ENCODE results near the gene FXR1.

The FXR1 gene

DNA sequence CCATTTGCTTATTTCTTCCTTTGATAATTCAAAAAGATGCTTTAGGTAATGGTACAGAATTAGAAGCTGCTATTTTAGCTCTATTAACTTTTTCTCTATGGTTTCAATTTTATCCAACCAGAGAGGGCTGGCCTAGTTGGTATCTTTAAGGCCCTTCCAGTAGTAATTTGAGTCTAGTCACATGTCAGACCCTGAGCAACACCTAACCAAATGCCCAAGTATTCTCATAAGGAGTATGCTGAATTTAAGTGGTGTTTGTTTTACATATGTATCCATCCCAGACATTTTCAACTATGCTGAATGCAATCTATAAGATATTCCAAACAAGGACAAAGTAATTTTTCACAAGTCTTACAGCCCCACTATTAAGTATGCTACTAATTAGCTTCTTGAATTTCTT lies 67.5 kb downstream of the FXR1 start:
- H3K4me3 ChIP-seq (ENCODE audit: low read depth in 1 of 2, low read length in 2 of 2), result no peak overlapping the region
- H3K9me3 ChIP-seq (ENCODE audit: insufficient read depth, low read length, severe bottlenecking), result no peaks in the 10 kb centered on the region
- no peaks in the 10 kb centered on the region for H3K79me2 ChIP-seq (ENCODE audit: insufficient read depth, low read length)
- ATAC-seq (ENCODE audit: insufficient read depth, low read depth), result no peak
- no peaks in the 10 kb centered on the region for H4K20me1 ChIP-seq (ENCODE audit: insufficient read depth, low read length)
- H3K36me3 ChIP-seq (ENCODE audit: insufficient read depth, low read length), result peaks cover 60% of the 10 kb centered on the region; the same call in 1 of the 2 replicates
- no peak for DNase-seq
- no peak overlapping the region for H3K4me2 ChIP-seq (ENCODE audit: insufficient read depth, low read length)
- H3K27ac ChIP-seq (ENCODE audit: low read length), result no peak overlapping the region
- TF ChIP-seq EZH2 (IDR thresholded peaks at IDR 0.05; ENCODE audit: borderline replicate concordance, low read depth, low read length, severe bottlenecking), result no peak
- TF ChIP-seq, protein P1, sequence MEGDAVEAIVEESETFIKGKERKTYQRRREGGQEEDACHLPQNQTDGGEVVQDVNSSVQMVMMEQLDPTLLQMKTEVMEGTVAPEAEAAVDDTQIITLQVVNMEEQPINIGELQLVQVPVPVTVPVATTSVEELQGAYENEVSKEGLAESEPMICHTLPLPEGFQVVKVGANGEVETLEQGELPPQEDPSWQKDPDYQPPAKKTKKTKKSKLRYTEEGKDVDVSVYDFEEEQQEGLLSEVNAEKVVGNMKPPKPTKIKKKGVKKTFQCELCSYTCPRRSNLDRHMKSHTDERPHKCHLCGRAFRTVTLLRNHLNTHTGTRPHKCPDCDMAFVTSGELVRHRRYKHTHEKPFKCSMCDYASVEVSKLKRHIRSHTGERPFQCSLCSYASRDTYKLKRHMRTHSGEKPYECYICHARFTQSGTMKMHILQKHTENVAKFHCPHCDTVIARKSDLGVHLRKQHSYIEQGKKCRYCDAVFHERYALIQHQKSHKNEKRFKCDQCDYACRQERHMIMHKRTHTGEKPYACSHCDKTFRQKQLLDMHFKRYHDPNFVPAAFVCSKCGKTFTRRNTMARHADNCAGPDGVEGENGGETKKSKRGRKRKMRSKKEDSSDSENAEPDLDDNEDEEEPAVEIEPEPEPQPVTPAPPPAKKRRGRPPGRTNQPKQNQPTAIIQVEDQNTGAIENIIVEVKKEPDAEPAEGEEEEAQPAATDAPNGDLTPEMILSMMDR (IDR thresholded peaks at IDR 0.05; ENCODE audit: borderline replicate concordance, extremely low read depth, low read length, poor library complexity, severe bottlenecking), result no peak
- no peaks in the 10 kb centered on the region for H3K4me1 ChIP-seq (ENCODE audit: insufficient read depth, low read length)
- no peak overlapping the region for H2AFZ ChIP-seq (ENCODE audit: low read depth, low read length)
- no peak overlapping the region for H3K9ac ChIP-seq (ENCODE audit: low read depth, low read length)
- H3K27me3 ChIP-seq (ENCODE audit: insufficient read depth, low read length, poor library complexity), result no peaks in the 10 kb centered on the region

DNA sequence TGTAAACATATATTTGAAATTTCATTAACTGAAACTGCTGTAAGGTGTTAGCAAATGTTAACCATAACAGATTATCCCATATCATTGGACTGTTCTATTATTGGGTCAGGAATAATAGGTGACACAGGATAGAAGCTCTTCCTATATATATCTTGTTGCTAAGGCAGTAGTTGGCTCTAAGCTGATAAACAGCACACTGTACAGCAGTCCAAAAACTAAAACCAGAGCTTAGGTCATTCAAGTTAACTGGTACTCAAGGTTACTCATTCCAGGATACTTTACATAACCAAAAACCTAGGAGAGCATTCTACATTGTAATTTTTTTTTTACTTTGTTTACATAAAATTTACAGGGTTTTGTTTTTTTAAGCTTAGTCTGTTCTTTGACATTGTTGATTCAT lies 68.1 kb downstream of the FXR1 start:
- Histone ChIP-seq H3K9ac (ENCODE audit: low read depth, low read length) (no peak overlapping the region), H2AFZ (ENCODE audit: low read depth, low read length) (no peak overlapping the region), H3K9me3 (ENCODE audit: insufficient read depth, low read length, severe bottlenecking) (no peaks in the 10 kb centered on the region), H3K4me1 (ENCODE audit: insufficient read depth, low read length) (no peaks in the 10 kb centered on the region), H3K79me2 (ENCODE audit: insufficient read depth, low read length) (no peaks in the 10 kb centered on the region), H3K36me3 (ENCODE audit: insufficient read depth, low read length) (peaks cover 55% of the 10 kb centered on the region; the same call in 1 of the 2 replicates), H3K4me2 (ENCODE audit: insufficient read depth, low read length) (no peak overlapping the region), H3K27ac (ENCODE audit: low read length) (no peak overlapping the region), H3K27me3 (ENCODE audit: insufficient read depth, low read length, poor library complexity) (no peaks in the 10 kb centered on the region), H4K20me1 (ENCODE audit: insufficient read depth, low read length) (no peaks in the 10 kb centered on the region), H3K4me3 (ENCODE audit: low read depth in 1 of 2, low read length in 2 of 2) (no peak overlapping the region)
- TF ChIP-seq, protein P1 (IDR thresholded peaks at IDR 0.05; ENCODE audit: borderline replicate concordance, extremely low read depth, low read length, poor library complexity, severe bottlenecking), result no peak
- TF ChIP-seq EZH2 (IDR thresholded peaks at IDR 0.05; ENCODE audit: borderline replicate concordance, low read depth, low read length, severe bottlenecking), result no peak
- DNase-seq, result no peak
- ATAC-seq (ENCODE audit: insufficient read depth, low read depth), result no peak

DNA sequence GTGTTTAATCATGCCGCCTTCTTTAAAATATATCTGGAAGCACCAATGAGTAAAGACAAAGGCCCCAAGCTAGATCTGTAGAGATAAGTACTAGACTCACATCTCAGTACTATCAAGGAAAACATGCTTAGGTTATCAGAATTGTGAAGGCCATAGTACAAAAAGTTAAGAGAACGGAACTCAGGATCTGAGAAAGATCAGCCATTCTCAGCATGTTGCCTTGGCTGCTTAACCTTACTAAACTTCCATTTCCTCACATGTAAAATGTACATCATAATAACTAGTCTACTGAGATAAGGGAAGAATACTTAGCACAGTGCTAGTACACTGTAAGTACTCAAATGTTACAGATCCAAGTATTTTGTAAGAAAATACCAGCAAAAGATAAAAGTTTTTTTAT lies 69.4 kb downstream of the FXR1 start:
- ATAC-seq (ENCODE audit: insufficient read depth, low read depth), result no peak
- H3K27ac ChIP-seq (ENCODE audit: low read length), result no peak overlapping the region

More for the DNA sequence above, 69.4 kb downstream of the FXR1 start:
- TF ChIP-seq, protein P1 (IDR thresholded peaks at IDR 0.05; ENCODE audit: borderline replicate concordance, extremely low read depth, low read length, poor library complexity, severe bottlenecking), result no peak
- TF ChIP-seq EZH2 (IDR thresholded peaks at IDR 0.05; ENCODE audit: borderline replicate concordance, low read depth, low read length, severe bottlenecking), result no peak
- no peaks in the 10 kb centered on the region for H3K9me3 ChIP-seq (ENCODE audit: insufficient read depth, low read length, severe bottlenecking)
- no peak overlapping the region for H3K4me3 ChIP-seq (ENCODE audit: low read depth in 1 of 2, low read length in 2 of 2)
- H3K79me2 ChIP-seq (ENCODE audit: insufficient read depth, low read length), result no peaks in the 10 kb centered on the region
- no peaks in the 10 kb centered on the region for H3K27me3 ChIP-seq (ENCODE audit: insufficient read depth, low read length, poor library complexity)
- no peak overlapping the region for H3K4me2 ChIP-seq (ENCODE audit: insufficient read depth, low read length)
- H4K20me1 ChIP-seq (ENCODE audit: insufficient read depth, low read length), result no peaks in the 10 kb centered on the region
- no peaks in the 10 kb centered on the region for H3K4me1 ChIP-seq (ENCODE audit: insufficient read depth, low read length)
- no peak for DNase-seq
- peaks cover 43% of the 10 kb centered on the region; the same call in 1 of the 2 replicates for H3K36me3 ChIP-seq (ENCODE audit: insufficient read depth, low read length)
- H2AFZ ChIP-seq (ENCODE audit: low read depth, low read length), result no peak overlapping the region
- no peak overlapping the region for H3K9ac ChIP-seq (ENCODE audit: low read depth, low read length)

All from DND-41 (cell line).